Right lobe of liver (tissue), 4 donors: ENCODE results near the gene TBC1D23.

Source experiments
- POLR2A ChIP-seq: fragments of 450-650 bp; IDR thresholded peaks from one replicate; pipeline ENCODE4 v1.6.1; 2017; ENCODE audit warnings: antibody characterized with exemption, mild to moderate bottlenecking
- TF ChIP-seq, protein P1 (sequence below), 4 donors: fragments of 200-600 bp in 3 of 4; fragments of 450-650 bp in 1 of 4; IDR thresholded peaks; one replicate each; pipeline versions ENCODE4 v1.5.1 to v1.8.0; 2016 to 2022; ENCODE audit warnings: antibody characterized with exemption in 4 of 4, mild to moderate bottlenecking in 2 of 4
- donor health status: DM: no; HTN: no; CAD: no.
- donor health status: DM: no; HTN: no; CAD: no.
- donor health status: DM: no; HTN: yes; CAD: no.

DNA sequence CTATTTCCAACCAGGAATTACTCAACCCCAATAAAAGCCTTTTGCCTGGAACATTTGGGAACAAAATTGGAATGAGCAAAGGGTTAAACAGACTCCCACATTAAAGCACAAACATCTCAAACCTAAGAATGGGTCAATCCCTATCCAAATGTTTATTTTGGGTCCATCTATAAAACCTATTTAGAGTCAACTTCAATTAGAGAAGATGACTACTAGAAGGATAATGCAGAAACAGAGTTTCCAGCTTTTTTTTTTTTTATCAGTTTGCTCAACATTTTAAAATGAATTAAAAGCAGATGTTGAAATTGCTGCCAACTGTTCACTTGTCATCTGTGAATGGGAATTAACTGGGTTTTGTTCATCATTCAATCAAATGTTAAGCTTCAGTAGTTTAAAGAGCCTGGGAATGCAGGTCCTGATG is 4.1 kb upstream of the TBC1D23 start:
- no peak for TF ChIP-seq POLR2A
- TF ChIP-seq, protein P1, sequence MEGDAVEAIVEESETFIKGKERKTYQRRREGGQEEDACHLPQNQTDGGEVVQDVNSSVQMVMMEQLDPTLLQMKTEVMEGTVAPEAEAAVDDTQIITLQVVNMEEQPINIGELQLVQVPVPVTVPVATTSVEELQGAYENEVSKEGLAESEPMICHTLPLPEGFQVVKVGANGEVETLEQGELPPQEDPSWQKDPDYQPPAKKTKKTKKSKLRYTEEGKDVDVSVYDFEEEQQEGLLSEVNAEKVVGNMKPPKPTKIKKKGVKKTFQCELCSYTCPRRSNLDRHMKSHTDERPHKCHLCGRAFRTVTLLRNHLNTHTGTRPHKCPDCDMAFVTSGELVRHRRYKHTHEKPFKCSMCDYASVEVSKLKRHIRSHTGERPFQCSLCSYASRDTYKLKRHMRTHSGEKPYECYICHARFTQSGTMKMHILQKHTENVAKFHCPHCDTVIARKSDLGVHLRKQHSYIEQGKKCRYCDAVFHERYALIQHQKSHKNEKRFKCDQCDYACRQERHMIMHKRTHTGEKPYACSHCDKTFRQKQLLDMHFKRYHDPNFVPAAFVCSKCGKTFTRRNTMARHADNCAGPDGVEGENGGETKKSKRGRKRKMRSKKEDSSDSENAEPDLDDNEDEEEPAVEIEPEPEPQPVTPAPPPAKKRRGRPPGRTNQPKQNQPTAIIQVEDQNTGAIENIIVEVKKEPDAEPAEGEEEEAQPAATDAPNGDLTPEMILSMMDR (IDR thresholded peaks at IDR 0.05), result no peak
